Ishikawa (cell line): Measurements from ENCODE around the gene SFT2D3.

Source experiments
- CEBPB ChIP-seq: IDR thresholded peaks from 2 replicates; pipeline ENCODE4 v1.6.1; 2012
- CREB1 ChIP-seq: IDR thresholded peaks from 2 replicates; pipeline ENCODE4 v1.6.1; 2012; ENCODE audit warnings: low read depth
- EGR1 ChIP-seq: IDR thresholded peaks from 2 replicates; pipeline ENCODE4 v1.6.1; 2012
- EP300 ChIP-seq: IDR thresholded peaks from 2 replicates; pipeline ENCODE4 v1.6.1; 2012; ENCODE audit warnings: borderline replicate concordance
- FOXM1 ChIP-seq: IDR thresholded peaks from 2 replicates; pipeline ENCODE4 v1.6.1; 2012; ENCODE audit warnings: low read depth, borderline replicate concordance
- MAX ChIP-seq: IDR thresholded peaks from 2 replicates; pipeline ENCODE4 v1.6.1; 2012
- NFIC ChIP-seq: IDR thresholded peaks from 2 replicates; pipeline ENCODE4 v1.6.1; 2012
- RAD21 ChIP-seq: IDR thresholded peaks from 2 replicates; pipeline ENCODE4 v1.6.1; 2012; ENCODE audit warnings: low read depth
- REST ChIP-seq: IDR thresholded peaks from 2 replicates; pipeline ENCODE4 v1.6.1; 2012; ENCODE audit warnings: low read depth, mild to moderate bottlenecking
- TAF1 ChIP-seq: IDR thresholded peaks from 2 replicates; pipeline ENCODE4 v1.6.1; 2012; ENCODE audit warnings: low read depth, mild to moderate bottlenecking
- TEAD4 ChIP-seq: IDR thresholded peaks from 2 replicates; pipeline ENCODE4 v1.6.1; 2012
- USF1 ChIP-seq: IDR thresholded peaks from 2 replicates; pipeline ENCODE4 v1.6.1; 2012
- YY1 ChIP-seq: IDR thresholded peaks from 2 replicates; pipeline ENCODE4 v1.6.1; 2012; ENCODE audit warnings: low read depth
- ZBTB7A ChIP-seq: IDR thresholded peaks from 2 replicates; pipeline ENCODE4 v1.6.1; 2012; ENCODE audit warnings: low read depth

- TF ChIP-seq EP300, result no peak
- no peak for TF ChIP-seq FOXM1
- TF ChIP-seq YY1, result no peak
- TF ChIP-seq TAF1, result no peak
- TF ChIP-seq USF1, result no peak
- TF ChIP-seq TEAD4, result no peak
- TF ChIP-seq CREB1, result no peak
- no peak for TF ChIP-seq REST
- no peak for TF ChIP-seq RAD21
- TF ChIP-seq MAX, result no peak
- TF ChIP-seq NFIC, result no peak
- TF ChIP-seq EGR1, result no peak
- no peak for TF ChIP-seq CEBPB
- TF ChIP-seq ZBTB7A, result no peak
Observed at GRCh38 chr2:127747621-127748020, 46.3 kb downstream of the SFT2D3 start.
